GM21447 (cell line): ENCODE measurements around the gene TPMT.

Experiments used
- ATAC-seq: cut with Tn5 transposase; IDR thresholded peaks from one replicate; pipeline ENCODE4 v1.9.1; 2021; ENCODE audit not compliant: unreplicated experiment

The TPMT gene

GRCh38 chr6:18117136-18117535 is 37.7 kb downstream of the TPMT start:
- no peak for ATAC-seq

DNA sequence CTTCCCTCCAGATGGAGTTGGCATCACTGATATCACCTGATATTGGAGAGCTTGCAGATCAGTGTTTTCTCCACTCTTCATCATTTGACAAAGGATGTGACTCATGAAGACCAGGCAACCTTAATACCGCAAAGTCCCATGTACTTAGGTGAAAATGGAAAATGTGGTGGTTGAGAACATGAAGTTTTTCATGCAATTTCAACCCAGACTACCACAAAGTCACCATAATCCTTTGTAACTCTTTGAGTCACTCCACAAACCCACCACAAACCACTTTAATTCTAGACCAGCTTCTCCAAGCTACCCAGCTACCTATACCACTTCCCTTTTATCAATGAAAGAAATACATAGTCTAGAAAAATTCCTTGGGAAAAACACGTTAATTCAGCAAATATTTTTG is 39.5 kb downstream of the TPMT start:
- ATAC-seq = no peak

- ATAC-seq = no peak
Measured at GRCh38 chr6:18110162-18110561, 44.7 kb downstream of the TPMT start.

GRCh38 chr6:18107061-18107460 is 47.8 kb downstream of the TPMT start:
- ATAC-seq = no peak

DNA sequence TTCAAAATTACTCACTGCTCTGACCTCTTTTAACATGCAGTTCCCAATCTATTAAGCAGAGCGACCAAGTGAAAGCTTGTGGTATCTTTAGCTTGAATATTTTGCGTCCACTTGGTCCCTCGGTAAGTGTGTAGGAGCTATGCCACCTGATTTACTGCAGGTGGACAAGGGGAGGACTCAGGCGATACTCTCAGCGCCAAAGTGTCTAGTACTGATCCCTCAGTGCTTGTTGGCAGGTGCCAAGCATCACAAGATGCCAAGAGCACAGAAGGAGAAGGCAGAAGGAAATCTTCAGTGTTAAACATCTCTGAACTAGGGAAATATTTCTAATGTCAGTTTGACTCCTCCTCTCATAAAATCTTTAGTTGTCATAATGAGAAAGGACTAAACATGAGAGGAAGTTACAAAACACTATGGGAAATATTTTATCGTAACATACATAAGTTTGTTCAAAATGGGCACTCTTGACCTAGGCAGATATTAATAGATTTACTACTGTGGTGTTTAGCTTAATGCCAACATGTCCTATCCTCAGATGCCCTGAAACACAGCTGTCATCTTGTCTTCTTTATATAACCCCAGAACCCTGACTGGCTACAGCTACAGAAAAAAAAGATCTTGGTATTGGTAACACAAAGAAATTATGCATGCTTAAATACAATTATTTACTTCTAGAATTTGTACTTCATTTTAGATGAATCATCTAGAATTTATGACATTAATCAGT is 51.9 kb downstream of the TPMT start:
- no peak for ATAC-seq

GRCh38 chr6:18101873-18102272 is 53.0 kb downstream of the TPMT start:
- no peak for ATAC-seq

GRCh38 chr6:18101271-18101670 is 53.6 kb downstream of the TPMT start:
- no peak for ATAC-seq

- ATAC-seq = no peak
Measured at GRCh38 chr6:18100296-18100695, 54.6 kb downstream of the TPMT start.

- ATAC-seq = no peak
Measured at GRCh38 chr6:18099511-18099910, 55.4 kb downstream of the TPMT start.

GRCh38 chr6:18096423-18096822 is 58.5 kb downstream of the TPMT start:
- no peak for ATAC-seq

DNA sequence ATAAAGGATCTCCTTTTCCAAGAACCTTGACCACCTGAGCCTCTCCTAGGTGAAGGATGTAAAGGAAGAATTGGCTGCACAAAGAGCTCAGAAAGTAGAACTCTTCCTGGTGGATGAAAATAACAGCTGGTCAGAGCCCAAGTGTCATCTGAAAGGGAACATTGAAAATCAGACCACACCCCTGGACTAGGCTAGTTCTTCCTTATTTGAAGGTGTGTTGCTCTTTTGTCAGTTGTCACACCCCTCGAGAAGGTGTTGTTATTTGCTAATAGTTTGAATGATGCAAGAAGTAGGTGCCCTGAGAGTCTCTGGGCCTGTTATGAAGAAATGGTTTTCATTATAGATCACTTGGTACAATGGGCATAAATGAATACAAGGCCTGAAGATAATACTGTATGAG is 63.5 kb downstream of the TPMT start:
- no peak for ATAC-seq

DNA sequence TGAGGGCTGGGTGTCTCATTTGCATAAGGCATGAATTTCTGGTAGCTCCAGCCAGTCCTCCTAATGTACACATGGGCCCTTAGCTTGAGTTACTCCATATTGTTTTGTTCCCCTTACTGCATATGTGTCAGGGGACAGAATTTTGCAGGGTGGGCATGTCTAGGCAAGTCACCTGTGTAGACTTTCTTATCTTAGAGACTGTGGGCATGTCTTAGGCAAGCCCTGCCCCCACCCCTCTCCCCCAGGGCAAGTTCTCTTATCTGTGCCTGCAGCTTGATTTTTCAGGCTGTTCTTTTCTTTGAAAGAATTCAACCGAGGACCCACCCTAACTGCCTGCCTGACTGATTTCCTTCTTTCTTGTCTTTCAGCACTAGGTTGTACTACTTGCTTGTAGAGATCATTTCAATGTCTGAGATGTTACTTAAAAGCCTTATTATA is 64.5 kb downstream of the TPMT start:
- no peak for ATAC-seq

DNA sequence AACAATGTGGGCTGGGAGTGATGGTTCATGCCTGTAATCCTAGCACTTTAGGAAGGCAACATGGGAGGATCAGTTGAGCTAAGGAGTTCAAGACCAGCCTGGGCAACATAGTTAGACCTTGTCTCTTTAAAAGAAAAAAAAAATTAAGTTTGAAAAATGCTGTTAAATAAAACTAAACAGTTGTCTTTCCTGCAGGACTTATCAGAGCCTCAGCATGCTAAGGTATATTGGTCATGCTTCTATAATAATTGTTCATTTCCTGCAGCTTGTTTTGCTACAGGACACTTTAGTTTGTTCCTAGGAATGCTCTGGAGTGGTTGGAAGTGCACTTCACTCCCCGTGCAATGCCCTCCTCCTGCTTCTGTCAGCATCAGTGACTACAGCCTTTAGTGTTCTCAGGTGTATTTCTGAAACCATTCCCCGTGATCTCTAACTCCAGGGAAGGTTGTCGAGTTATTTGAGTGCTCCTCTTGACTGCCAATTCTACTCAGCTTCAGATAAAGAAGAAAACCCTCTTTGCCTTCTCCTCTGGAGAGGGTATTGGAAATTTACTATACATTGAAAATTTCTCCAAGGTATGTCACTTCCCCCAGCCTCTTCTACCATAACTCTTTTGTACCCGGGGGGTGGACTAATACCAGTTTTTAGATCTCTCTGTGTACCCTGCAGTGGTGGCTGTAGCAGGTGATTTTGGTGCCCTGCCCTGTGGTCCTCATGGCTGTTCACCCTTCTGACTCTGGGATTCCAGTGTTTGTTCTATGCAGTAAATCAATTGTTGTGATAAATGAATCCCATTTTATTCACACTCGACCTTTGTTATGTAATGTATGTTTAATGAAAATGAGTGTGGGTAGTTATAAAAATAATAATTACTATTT is 66.2 kb downstream of the TPMT start:
- no peak for ATAC-seq

DNA sequence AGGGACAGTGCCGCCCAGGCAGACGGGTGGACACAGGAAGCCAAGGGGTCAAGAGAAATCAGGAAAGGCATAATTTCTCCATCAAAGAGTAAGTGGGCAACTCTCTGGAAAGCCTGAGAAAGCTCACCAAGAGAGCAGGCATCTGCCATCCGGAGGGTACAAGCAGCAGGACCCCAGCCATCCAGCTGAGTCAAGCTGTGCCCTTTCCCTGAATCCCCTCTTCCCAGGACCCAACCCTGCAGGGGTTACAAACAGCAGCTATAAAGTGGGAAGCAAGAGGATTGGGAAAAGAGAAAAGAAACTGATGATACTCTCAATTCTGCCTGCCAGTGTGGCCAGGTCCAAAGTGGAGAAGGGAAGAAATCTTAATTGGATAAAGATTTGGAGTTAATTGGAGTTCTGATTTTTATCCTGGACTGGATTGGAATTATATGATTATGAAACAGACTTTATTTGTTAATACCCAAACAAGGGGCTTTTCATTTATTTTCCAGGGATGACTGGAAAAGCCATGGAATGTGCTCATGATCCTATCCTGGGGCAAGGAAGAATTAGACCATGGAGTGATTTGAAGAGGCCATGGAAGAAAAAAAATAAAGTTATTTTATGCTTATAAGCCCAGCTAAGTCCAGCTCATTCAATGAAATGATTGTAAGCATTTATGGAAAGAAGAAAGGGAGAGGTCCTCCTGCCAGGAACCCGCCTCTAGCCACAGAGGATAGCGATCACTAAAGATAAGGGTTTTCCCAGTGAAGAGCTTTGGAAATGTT is 67.3 kb downstream of the TPMT start:
- ATAC-seq = no peak

DNA sequence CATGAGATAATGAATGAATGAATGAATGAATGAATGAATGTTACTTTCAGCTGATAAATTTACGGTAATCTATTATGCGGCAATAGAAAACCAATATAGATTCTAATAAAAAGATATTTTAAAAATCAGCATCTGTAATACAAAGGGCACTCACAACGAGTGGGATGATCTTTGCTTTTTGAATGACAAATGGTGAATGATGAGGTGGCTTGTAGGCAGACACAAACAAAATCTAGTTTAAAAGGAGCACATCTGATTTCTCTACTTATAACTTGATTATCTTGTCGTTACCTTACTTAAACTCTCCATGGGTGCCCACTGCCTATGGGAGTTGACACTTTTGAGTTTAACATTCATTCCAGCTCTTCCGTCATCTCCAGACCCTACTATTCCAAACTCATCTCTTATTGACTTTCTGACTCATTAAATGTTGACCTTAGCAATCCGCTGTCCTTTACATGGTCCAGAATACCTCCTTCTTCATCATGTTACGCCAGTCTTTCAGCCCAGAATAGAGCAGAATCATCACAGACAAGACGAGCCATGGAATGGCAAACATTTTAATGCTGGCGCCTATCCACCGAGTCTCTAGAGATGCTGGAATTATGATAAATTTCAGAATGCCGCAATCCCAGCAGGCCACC is 73.7 kb downstream of the TPMT start:
- ATAC-seq = no peak

DNA sequence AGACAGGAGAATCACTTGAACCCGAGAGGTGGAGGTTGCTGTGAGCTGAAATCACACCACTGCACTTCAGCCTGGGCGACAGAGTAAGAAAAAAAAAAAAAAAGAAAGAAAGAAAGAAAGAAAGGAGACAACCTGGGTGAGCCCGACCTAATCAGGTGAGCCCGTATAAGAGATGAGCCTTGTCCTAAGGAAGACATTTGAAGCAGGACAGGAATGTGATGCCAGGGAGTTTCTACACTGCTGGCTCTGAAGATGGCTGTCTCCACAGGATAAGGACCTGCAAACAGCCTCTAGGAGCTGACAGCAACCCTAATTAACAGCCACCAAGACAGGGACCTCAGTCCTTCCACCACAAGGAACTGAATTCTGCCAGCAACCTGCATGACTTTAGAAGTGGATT is 74.3 kb downstream of the TPMT start:
- ATAC-seq = no peak

DNA sequence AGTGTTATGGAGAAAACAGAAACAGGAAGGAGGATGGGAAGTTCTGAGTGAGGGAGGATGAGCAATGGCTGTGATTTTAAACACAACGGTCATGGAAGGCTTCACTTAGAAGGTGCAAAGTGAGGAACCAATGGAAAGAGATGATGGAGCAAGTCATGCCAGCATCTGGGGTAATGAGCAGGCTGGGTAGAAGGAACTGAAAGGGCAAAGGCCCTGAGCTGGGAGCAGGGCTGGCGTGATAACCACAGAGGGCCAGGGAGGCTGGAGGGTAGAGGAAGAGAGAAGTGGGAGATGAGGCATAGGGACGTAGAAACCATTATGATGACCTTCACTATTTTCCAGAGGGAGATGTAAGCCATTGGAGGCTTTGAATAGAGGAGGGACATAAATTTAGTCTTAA is 76.0 kb downstream of the TPMT start:
- no peak for ATAC-seq
